HEK293T (cell line): ENCODE data around the gene B3GAT2.

ENCODE experiments used
- CTCF ChIA-PET: fragments of 350-600 bp; formaldehyde crosslinking; extraction: SDS; loops from one replicate; lab custom pipeline; 2021; ENCODE audit warnings: antibody characterized with exemption, inconsistent platforms; lab: Yijun Ruan, JAX
- POLR2A ChIA-PET: fragments of 350-600 bp; formaldehyde crosslinking; extraction: SDS; loops from one replicate; lab custom pipeline; 2020; ENCODE audit warnings: antibody characterized with exemption, inconsistent platforms; lab: Yijun Ruan, JAX
- DNase-seq: peaks from one replicate; pipeline ENCODE4 v3.0.0; 2012; ENCODE audit warnings: mixed read lengths; ENCODE audit errors: extremely low spot score
- ARNT ChIP-seq: fragments of 450-650 bp; IDR thresholded peaks from 2 replicates; pipeline ENCODE4 v1.6.1; 2017; ENCODE audit warnings: mild to moderate bottlenecking
- BHLHE40 ChIP-seq: fragments of 450-650 bp; IDR thresholded peaks from 2 replicates; pipeline ENCODE4 v1.6.1; 2016; ENCODE audit warnings: mild to moderate bottlenecking, moderate library complexity, borderline replicate concordance
- CTBP1 ChIP-seq: fragments of 450-650 bp; IDR thresholded peaks from 2 replicates; pipeline ENCODE4 v1.6.1; 2016; ENCODE audit warnings: borderline replicate concordance
- ELF4 ChIP-seq: fragments of 450-650 bp; IDR thresholded peaks from 2 replicates; pipeline ENCODE4 v1.6.1; 2017; ENCODE audit warnings: antibody characterized with exemption
- FOXA1 ChIP-seq: fragments of 450-650 bp; IDR thresholded peaks from 2 replicates; pipeline ENCODE4 v1.6.1; 2016; ENCODE audit warnings: mild to moderate bottlenecking
- FOXK2 ChIP-seq: fragments of 450-650 bp; IDR thresholded peaks from 2 replicates; pipeline ENCODE4 v1.6.1; 2016; ENCODE audit warnings: mild to moderate bottlenecking
- FOXM1 ChIP-seq: fragments of 450-650 bp; IDR thresholded peaks from 2 replicates; pipeline ENCODE4 v1.6.1; 2017; ENCODE audit warnings: mild to moderate bottlenecking, borderline replicate concordance
- HDGF ChIP-seq: fragments of 450-650 bp; IDR thresholded peaks from 2 replicates; pipeline ENCODE4 v1.6.1; 2017; ENCODE audit warnings: antibody characterized with exemption, borderline replicate concordance
- L3MBTL2 ChIP-seq: fragments of 450-650 bp; conservative IDR thresholded peaks from 2 replicates; pipeline ENCODE4 v1.6.1; 2016; ENCODE audit warnings: mild to moderate bottlenecking
- LEF1 ChIP-seq: fragments of 450-650 bp; IDR thresholded peaks from 2 replicates; pipeline ENCODE4 v1.6.1; 2017; ENCODE audit warnings: mild to moderate bottlenecking, borderline replicate concordance
- NFRKB ChIP-seq: fragments of 450-650 bp; IDR thresholded peaks from 2 replicates; pipeline ENCODE4 v1.6.1; 2016; ENCODE audit warnings: mild to moderate bottlenecking, moderate library complexity
- SP1 ChIP-seq: fragments of 450-650 bp; IDR thresholded peaks from 2 replicates; pipeline ENCODE4 v1.6.1; 2017
- SUZ12 ChIP-seq: fragments of 450-650 bp; IDR thresholded peaks from 2 replicates; pipeline ENCODE4 v1.6.1; 2016; ENCODE audit warnings: mild to moderate bottlenecking
- TARDBP ChIP-seq: fragments of 450-650 bp; IDR thresholded peaks from 2 replicates; pipeline ENCODE4 v1.6.1; 2016
- ZNF384 ChIP-seq: fragments of 450-650 bp; IDR thresholded peaks from 2 replicates; pipeline ENCODE4 v1.6.1; 2016
- TF ChIP-seq, protein P1 (sequence below): fragments of 450-650 bp; IDR thresholded peaks from 2 replicates; pipeline ENCODE4 v1.6.1; 2016

The B3GAT2 gene

DNA sequence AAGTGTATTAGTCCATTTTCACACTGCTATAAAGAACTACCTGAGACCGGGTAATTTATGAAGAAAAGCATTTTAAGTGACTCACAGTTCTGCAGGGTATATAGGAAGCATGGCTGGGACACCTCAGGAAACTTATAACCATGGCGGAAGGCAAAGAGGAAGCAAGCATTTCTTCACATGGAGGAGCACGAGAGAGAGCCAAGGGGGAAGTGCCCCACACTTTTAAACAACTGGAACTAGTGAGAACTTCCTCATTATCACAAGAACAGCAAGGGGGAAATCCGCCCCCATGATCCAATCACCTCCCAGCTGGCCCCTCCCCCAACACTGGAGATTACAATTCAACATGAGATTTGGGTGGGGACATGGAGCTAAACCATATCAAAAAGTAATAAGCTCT lies 28.3 kb upstream of the B3GAT2 start:
- CTCF ChIA-PET = no interaction called here
- POLR2A ChIA-PET = no interaction called here
- TF ChIP-seq SP1 (no peak), CTBP1 (no peak), TARDBP (no peak), FOXM1 (no peak), BHLHE40 (no peak), HDGF (no peak), LEF1 (no peak), FOXA1 (no peak), L3MBTL2 (no peak), ELF4 (no peak), SUZ12 (no peak), ZNF384 (no peak), NFRKB (no peak), FOXK2 (no peak), ARNT (no peak)
- TF ChIP-seq, protein P1, sequence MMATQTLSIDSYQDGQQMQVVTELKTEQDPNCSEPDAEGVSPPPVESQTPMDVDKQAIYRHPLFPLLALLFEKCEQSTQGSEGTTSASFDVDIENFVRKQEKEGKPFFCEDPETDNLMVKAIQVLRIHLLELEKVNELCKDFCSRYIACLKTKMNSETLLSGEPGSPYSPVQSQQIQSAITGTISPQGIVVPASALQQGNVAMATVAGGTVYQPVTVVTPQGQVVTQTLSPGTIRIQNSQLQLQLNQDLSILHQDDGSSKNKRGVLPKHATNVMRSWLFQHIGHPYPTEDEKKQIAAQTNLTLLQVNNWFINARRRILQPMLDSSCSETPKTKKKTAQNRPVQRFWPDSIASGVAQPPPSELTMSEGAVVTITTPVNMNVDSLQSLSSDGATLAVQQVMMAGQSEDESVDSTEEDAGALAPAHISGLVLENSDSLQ = no peak

DNA sequence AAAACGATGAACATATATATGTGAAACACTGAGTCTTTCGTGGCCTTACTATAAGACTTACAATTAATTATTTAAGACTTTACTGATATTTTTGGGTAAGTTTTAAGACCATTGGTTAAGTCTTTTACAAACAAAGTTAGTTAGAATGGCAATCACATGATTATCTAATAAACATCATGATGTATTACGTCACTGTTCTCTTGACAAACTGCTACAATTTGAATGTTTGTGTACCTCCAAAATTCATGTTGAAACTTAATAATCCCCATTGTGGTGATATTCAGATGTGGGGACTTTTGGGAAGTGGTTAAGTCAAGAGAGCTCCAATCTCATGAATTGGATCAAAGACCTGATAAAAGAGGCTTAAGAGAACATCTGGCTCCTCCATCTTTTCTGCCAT lies 25.9 kb upstream of the B3GAT2 start:
- POLR2A ChIA-PET = no interaction called here
- no peak for DNase-seq
- TF ChIP-seq LEF1 = no peak
- no peak for TF ChIP-seq FOXK2
- TF ChIP-seq CTBP1 = no peak
- TF ChIP-seq TARDBP = no peak
- TF ChIP-seq, protein P1 = no peak
- no peak for TF ChIP-seq L3MBTL2
- no peak for TF ChIP-seq HDGF
- no peak for TF ChIP-seq ZNF384
- no peak for TF ChIP-seq FOXM1
- TF ChIP-seq ELF4 = no peak
- TF ChIP-seq SUZ12 = no peak
- TF ChIP-seq NFRKB = no peak
- TF ChIP-seq ARNT = no peak
- TF ChIP-seq SP1 = no peak
- no peak for TF ChIP-seq BHLHE40
- no peak for TF ChIP-seq FOXA1
- CTCF ChIA-PET = no interaction called here

More for the DNA sequence above, 28.3 kb upstream of the B3GAT2 start:
- DNase-seq = no peak

DNA sequence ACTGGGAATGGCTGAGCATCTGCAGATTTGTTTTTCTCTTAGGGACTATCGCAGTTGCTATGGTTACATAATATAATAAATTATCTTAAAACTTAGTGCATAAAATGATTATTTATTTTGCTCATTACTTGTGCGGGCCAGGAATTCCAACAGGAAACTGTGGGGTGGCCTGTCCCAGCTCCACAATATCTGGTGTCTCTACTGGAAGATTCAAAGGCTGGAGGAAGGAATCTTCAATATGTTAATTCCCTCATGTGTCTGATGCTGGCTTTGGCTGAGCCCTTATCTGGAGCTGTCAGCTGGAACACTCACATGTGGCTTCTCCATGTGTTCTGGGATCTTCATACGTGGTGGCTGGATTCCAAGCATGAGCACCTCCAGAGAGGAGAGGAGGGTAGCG lies 23.9 kb upstream of the B3GAT2 start:
- CTCF ChIA-PET = no interaction called here
- TF ChIP-seq SUZ12 (no peak), CTBP1 (no peak), FOXK2 (no peak), SP1 (no peak), FOXA1 (no peak), FOXM1 (no peak), L3MBTL2 (no peak), BHLHE40 (no peak), ELF4 (no peak), TARDBP (no peak), HDGF (no peak), ZNF384 (no peak), NFRKB (no peak), ARNT (no peak), LEF1 (no peak)
- TF ChIP-seq, protein P1 = no peak
- DNase-seq = no peak
- POLR2A ChIA-PET = no interaction called here

DNA sequence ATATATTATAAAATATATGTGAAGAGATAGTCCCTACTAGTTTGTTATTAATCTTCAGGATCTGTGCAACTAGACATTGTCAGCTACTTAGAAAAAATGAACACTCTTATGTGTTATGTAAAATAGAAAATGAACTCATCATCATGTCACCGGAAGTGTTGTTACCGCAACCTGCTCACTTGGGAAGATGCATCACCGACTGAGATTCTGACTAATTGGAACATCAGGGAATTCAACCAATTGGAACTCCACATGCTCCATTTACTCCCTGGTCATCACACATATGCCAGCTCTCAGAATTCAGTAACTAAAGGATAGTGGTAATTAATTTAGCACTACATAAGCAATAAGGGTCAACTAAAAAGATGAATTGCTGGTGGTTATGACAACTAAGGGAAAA lies 16.7 kb upstream of the B3GAT2 start:
- DNase-seq = no peak
- ChIA-PET POLR2A (interaction anchor here (0.7 kb wide), 1 partner anchor 585 kb away, joined by 3 read pairs; no protein-coding TSS in a partner anchor), CTCF (no interaction called here)
- TF ChIP-seq HDGF (no peak), BHLHE40 (no peak), ZNF384 (no peak), SP1 (no peak), SUZ12 (no peak), ELF4 (no peak), FOXK2 (no peak), L3MBTL2 (no peak), NFRKB (no peak), CTBP1 (no peak), FOXM1 (no peak), FOXA1 (no peak), TARDBP (no peak), ARNT (no peak), LEF1 (no peak)
- TF ChIP-seq, protein P1 = no peak

DNA sequence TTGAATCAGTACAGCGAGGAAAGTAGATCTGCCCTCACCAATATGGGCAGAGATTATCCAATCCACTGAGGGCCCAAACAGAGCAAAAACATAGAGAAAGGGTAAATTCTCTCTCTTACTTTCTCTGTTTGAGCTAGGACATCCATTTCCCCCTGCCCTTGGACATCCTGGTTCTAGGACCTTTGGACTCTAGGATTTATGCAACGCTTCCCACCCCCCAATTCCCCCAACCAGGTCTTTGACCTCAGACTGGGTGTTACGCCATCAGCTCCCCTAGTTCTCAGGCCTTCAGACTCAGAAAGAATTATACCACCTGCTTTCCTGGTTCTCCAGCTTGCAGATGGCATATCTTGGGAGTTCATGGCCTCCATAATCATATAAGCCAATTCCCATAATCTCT lies 10.2 kb upstream of the B3GAT2 start:
- CTCF ChIA-PET = interaction anchor here (1.2 kb wide), 1 partner anchor 11 kb away, joined by 3 read pairs; no protein-coding TSS in a partner anchor
- POLR2A ChIA-PET = no interaction called here
- no peak for TF ChIP-seq LEF1
- no peak for TF ChIP-seq SP1
- TF ChIP-seq HDGF = no peak
- TF ChIP-seq FOXM1 = no peak
- no peak for TF ChIP-seq SUZ12
- TF ChIP-seq ELF4 = no peak
- TF ChIP-seq L3MBTL2 = no peak
- TF ChIP-seq FOXK2 = no peak
- TF ChIP-seq CTBP1 = no peak
- no peak for TF ChIP-seq NFRKB
- TF ChIP-seq ARNT = no peak
- no peak for TF ChIP-seq ZNF384
- no peak for TF ChIP-seq FOXA1
- no peak for TF ChIP-seq BHLHE40
- no peak for TF ChIP-seq TARDBP
- TF ChIP-seq, protein P1 = no peak

More for the DNA sequence above, 10.2 kb upstream of the B3GAT2 start:
- no peak for DNase-seq
